GM19463 (cell line): ENCODE results near the gene PPP1R9A.

ENCODE experiments used
- ATAC-seq: cut with Tn5 transposase; IDR thresholded peaks from one replicate; pipeline ENCODE4 v1.9.1; 2021; ENCODE audit warnings: mild to moderate bottlenecking, moderate library complexity; ENCODE audit not compliant: unreplicated experiment

PPP1R9A gene

DNA sequence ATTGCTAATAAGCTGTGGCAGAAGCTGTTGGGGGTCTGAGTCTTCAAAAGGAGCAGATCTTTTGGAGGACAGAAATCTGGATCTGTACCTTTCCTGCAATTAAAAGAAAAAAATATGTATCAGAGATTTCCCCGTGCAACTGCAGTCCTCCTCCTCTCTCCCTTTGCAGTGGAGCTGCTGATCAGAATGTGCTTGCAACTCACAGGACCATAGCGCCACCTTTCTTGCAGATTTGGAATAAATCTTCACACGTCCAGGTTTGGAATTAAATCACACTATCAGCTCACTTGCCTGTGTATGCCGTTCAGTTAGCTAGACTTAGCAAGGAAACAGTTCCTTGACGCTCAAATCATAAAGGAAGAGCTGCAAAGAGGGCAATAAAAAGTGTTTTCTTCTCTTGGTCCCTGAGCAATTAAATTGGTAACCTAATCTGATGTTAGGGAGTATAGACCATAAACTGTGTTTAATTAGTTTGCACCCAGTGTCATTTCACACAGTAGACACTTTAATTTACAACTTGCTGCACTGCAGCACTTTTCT, 339.5 kb downstream of the PPP1R9A start:
- peak; percentile 73 for ATAC-seq

- ATAC-seq: no peak
Measured at GRCh38 chr7:95250571-95250970, 343.2 kb downstream of the PPP1R9A start.

DNA sequence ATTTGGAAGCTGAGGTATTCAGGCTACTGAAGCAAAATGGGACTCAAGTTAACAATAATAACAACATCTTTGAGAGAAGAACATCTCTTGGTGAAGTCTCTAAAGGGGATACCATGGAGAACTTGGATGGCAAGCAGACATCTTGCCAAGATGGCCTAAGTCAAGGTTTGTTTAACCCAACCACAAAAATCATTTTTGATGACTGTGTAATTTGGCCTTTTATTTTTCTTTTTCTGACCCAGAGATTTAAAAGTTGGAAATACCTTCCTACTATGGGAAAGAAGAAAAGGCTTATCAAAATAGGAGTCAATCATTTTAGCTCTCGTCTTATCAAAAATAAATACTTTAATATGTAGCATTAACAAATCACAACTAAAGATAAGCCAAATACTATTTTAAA, 344.6 kb downstream of the PPP1R9A start:
- ATAC-seq: no peak

GRCh38 chr7:95253986-95254385, 346.6 kb downstream of the PPP1R9A start:
- no peak for ATAC-seq

DNA sequence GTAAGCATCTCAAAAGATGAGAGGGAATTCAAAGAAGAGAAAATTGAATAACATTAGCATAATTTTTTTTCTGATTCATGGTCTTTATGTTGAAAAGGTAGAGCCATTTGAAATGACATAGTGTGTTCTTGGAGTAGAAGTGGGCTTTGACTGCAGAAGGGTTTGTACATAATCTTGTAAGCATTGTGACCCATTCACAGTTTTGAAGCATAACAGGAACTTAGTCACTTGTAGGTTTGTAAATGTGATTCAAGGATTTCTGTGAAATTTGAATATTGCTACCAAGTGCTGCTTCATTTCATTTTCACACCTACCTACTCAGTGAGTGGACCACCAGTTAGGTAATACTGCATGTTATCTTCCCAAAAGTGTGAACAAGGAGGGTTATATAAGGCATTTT, 348.3 kb downstream of the PPP1R9A start:
- ATAC-seq: no peak

DNA sequence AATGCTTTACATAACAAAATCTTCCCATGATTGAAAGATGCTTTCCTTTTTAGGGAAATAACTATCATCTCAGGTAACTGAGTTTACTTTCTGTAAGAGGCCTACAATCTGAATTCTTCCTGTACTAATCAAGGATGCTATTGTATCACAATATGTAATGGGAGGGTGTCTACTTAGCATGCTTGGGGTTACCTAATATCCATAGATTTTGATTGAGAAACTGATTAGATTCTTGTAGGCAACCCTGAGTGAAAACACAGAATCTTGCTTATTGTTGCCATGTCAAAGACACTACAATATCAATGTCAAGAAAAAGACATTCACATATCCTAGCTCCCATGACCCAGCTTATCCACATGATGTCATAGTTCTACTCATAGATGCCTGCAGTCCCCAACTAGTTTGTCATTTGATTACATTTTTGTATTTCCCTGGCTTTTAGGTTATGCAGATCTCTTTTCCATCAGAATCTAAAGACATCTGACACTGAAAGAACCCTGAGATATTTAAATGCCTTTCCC, 354.6 kb downstream of the PPP1R9A start:
- no peak for ATAC-seq

- ATAC-seq: no peak
Measured at GRCh38 chr7:95262875-95263274, 355.5 kb downstream of the PPP1R9A start.

DNA sequence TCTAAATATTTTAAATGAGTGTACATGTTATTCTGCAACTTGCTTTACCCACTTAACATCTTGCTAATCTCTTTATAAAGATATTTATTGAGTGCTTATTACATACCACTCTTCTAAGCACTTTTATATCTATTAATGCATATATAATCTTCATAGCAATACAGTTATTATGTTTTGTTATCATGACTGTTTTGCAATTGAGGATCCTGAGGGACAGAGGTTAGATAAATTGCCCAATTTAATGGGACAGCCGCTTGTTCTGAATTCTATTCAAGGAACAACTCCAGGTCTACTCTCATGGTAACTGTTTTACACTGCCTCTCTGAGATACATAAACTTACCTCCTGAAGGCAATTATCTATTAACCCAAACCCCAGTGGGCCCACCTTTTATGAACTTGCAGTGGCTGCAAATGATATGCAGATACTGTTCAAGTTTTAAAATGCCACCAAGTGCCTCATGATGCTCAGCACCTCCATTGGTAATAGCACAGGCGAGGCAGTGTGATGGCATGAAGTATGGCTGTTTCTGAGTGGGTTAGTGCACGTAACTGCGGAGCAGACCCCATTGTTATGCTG, 356.5 kb downstream of the PPP1R9A start:
- no peak for ATAC-seq

GRCh38 chr7:95264363-95264891, 357.0 kb downstream of the PPP1R9A start:
- no peak for ATAC-seq

DNA sequence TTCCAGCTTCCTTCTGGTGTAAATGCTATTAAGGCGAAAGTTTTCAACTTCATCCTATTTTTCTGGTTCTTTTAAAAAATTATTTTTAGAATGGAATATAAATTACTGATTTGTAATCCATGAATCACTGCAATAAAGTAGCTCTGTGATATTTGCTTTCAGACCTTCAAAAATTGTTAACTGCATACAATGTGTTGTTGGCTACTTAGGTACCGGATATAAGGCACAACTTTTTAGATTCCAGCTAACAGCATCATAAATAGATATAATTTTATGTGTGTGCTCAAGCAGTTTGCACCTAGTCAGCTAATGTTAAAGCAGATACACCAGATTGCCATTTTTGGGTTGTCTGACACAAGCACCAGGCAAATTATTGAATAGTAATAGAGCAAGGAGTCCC, 358.2 kb downstream of the PPP1R9A start:
- no peak for ATAC-seq

DNA sequence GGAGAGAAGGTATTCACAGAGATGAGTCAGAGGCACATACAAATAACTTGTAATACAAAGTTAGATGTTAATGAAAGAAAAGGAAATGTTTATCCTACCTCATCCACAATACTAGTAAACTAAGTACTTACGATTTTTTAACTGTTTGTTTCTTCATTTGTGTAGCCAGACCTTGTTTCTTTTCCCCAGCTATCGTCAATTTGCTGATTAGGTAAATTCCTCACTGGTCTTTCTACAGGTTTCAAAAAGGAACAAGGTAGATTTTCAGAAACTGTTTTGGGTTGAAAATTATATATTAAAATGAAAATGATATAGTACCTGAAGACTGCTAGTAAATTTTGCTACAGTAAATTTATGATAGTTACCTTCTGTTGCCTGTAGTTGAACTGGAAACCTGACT, 360.4 kb downstream of the PPP1R9A start:
- no peak for ATAC-seq

DNA sequence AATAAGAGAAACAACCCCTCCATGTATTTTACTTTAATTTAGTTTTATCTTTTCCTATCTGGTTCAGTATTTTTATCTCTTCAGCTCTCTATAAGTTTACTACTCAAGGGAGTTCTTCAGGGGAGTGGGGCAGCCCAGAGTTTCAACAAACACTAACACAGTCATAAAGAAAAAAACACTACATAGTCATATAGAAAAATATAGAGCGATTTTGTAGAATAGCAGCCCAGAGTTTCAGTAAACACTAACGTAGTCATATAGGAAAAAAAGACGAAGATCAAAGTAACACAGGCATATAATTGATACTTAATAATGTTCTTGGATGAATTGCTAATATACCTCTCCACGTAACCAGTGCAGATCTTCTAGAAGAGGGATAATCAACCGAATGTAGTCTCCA, 362.2 kb downstream of the PPP1R9A start:
- ATAC-seq: no peak

DNA sequence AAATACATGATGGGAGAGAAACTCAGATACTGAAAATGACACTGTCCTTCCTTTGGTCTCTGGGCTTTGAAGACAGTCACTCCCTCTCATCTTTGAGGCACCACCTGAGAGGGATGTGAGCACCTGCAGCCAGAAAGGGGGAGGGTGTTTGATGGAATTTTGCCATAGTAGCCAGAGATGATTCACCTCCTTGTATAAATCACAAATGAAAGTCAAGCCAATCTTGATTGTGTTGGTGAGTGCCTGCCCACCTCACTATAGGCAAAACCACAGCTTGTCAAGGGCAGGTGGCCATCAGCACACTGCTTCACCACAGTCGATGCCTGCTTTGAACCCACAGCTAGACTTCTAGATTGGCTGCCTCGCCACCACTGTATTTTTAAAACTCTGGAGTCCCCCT, 368.7 kb downstream of the PPP1R9A start:
- no peak for ATAC-seq

DNA sequence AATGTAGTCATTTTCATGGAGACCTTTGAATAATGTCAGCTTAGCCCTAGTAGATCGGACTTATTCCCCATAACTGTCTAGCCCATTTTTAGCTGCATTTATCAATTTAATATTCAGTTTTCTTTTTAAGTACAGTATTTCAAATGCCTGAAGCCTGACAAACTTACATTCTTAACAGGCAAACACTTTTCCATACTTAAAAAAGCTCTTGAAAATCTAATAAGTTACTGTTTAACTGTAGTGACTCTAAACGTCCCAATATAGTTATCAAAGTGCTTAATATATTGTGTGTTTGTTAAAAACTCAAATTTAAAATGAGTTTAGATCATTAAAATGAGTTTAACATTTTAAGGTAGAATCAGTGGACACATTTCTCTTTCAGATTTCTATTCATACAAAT, 372.0 kb downstream of the PPP1R9A start:
- ATAC-seq: no peak

- no peak for ATAC-seq
Measured at GRCh38 chr7:95286096-95286495, 378.7 kb downstream of the PPP1R9A start.

DNA sequence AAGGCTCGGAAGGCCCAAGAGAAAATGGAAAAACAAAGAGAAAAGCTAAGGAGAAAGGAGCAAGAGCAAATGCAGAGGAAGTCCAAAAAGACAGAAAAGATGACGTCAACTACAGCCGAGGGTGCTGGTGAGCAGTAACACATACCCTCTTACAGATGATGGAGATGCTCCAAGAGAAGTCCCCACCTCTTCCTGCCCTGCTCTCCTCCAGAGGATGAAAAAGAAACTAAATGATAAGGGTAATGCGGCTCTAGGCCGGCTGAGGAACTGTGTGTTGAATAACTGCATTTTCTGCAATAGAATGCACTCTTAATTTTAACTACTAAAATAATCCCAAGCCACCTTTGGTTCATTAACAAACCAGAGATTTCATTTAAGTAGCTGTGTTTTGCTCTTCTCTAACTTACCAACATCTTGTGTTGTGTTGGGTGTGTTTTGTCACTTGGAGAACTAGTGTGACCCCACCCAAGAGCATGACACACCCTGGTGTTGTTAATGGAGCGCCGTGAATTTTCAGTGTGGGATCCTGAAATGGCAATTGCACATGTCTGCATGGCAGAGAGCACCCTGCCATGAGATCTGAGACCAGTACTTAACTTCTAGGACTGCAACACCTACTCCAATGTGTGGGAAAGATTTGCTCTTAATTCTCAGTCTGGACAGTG, 382.9 kb downstream of the PPP1R9A start:
- ATAC-seq: no peak

GRCh38 chr7:95295397-95295796, 388.0 kb downstream of the PPP1R9A start:
- ATAC-seq: no peak

GRCh38 chr7:95296456-95296855, 389.1 kb downstream of the PPP1R9A start:
- ATAC-seq: no peak

- ATAC-seq: no peak
Measured at GRCh38 chr7:95297041-95297440, 389.6 kb downstream of the PPP1R9A start.

GRCh38 chr7:95298091-95298490, 390.7 kb downstream of the PPP1R9A start:
- no peak for ATAC-seq

- no peak for ATAC-seq
Measured at GRCh38 chr7:95303013-95303905, 395.9 kb downstream of the PPP1R9A start.
